Measurements from ENCODE around the gene PCAT7.
"Not testable (repeated sequence)": the region's sequence is repeated elsewhere in the genome, so short reads cannot be mapped to it uniquely, and the experiment has no call there.

- TF ChIP-seq CTCF, POLR2A (IDR thresholded peaks at IDR 0.05): not testable (repeated sequence)
These were observed 10.5 kb upstream of the PCAT7 start for GRCh38 chr9:94544335-94544734.

Data from thyroid gland (tissue), 4 donors.